GM18861 (cell line): Measurements from ENCODE around the gene FKBP10.
"Not testable (repeated sequence)": the region's sequence is repeated elsewhere in the genome, so short reads cannot be mapped to it uniquely, and the experiment has no call there.

Experiments used
- ATAC-seq: cut with Tn5 transposase; IDR thresholded peaks from one replicate; pipeline ENCODE4 v1.9.1; 2021; ENCODE audit not compliant: unreplicated experiment

The FKBP10 gene

GRCh38 chr17:41812381-41813151 lies at the start of gene FKBP10:
Gene FKBP10, plus strand, starts transcription at chr17:41813004. Its CDS starts 31 bp downstream, at chr17:41813035.
- ATAC-seq = no peak

GRCh38 chr17:41763327-41763726 lies 49.5 kb upstream of the FKBP10 start:
- ATAC-seq = no peak

GRCh38 chr17:41766135-41766534 lies 46.7 kb upstream of the FKBP10 start:
- ATAC-seq = no peak

GRCh38 chr17:41767324-41768042 lies 45.3 kb upstream of the FKBP10 start:
- ATAC-seq = no peak

GRCh38 chr17:41768682-41769288 lies 44.0 kb upstream of the FKBP10 start:
- ATAC-seq = no peak

- no peak for ATAC-seq
Observed at GRCh38 chr17:41769346-41769862, 43.4 kb upstream of the FKBP10 start.

GRCh38 chr17:41769985-41770384 lies 42.8 kb upstream of the FKBP10 start:
- no peak for ATAC-seq

- no peak for ATAC-seq
Observed at GRCh38 chr17:41771389-41772206, 41.2 kb upstream of the FKBP10 start.

GRCh38 chr17:41772218-41772585 lies 40.6 kb upstream of the FKBP10 start:
- no peak for ATAC-seq

- no peak for ATAC-seq
Observed at GRCh38 chr17:41772586-41773189, 40.1 kb upstream of the FKBP10 start.

GRCh38 chr17:41773190-41773588 lies 39.6 kb upstream of the FKBP10 start:
- no peak for ATAC-seq

- ATAC-seq = no peak
Observed at GRCh38 chr17:41773731-41774193, 39.0 kb upstream of the FKBP10 start.

GRCh38 chr17:41775394-41776226 lies 37.2 kb upstream of the FKBP10 start:
- no peak for ATAC-seq

GRCh38 chr17:41776262-41776900 lies 36.4 kb upstream of the FKBP10 start:
- ATAC-seq = not testable (repeated sequence)

GRCh38 chr17:41777157-41777573 lies 35.6 kb upstream of the FKBP10 start:
- no peak for ATAC-seq

GRCh38 chr17:41777574-41778188 lies 35.1 kb upstream of the FKBP10 start:
- ATAC-seq = no peak

- ATAC-seq = no peak
Observed at GRCh38 chr17:41779954-41780353, 32.9 kb upstream of the FKBP10 start.

- no peak for ATAC-seq
Observed at GRCh38 chr17:41781404-41782110, 31.2 kb upstream of the FKBP10 start.
